Measurements from ENCODE around the gene MDFIC.

Gene MDFIC

DNA sequence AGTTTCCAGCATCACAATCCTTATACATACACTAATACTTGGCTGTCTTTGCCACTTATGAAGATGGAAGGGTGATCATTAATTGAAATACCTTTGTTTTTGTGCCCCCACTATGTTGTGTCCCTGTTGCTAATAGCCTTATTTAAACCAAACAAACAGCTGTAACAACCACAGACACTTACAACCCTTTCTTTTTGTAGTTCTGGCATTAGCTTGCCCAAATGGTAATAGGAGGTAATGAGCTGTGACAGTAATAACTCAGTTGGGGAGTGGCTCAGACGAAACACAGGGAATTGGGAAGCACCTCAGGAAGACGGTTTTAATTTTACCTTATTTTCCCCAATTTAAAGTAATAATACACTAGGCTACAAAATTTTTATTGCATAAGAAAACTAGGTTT is 83.4 kb downstream of the MDFIC start:
- DNase-seq: no peak

DNA sequence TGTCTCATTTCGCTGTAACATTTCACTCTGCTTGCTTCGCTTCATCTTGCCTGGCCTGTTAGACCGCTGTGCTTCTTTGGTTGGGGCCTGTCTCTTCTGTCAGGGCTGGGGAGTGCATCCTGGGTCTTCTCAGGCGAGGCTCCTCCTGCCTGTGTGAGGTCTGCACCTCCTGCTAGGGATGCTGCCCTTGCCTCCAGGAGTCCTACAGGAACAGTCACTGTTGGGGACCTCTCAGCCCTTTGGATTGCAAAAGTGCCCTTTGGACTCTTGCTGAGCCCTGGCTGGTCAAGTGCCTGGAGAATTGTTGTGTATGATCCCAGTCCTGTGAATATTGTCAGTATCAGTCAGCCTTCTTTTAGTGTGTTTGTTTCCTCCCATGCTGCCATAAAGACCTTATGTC is 84.1 kb downstream of the MDFIC start:
- no peak for DNase-seq

DNA sequence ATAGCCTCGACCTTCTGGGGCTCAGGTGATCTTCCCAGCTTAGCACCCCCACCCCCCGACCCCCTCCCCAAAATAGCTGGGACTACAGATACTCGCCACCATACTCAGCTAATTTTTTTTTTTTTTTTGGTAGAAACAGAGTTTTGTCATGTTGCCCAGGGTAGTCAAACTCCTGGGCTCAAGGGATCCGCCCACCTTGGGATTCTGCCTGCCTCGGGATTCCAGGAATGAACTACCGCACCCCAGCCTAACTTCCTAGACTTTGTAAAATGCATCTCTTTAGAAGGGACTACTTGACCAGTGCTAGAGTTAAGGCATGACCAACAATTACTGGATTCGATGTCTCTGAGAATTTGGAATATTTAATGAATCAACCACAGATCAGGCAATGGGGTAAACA is 85.9 kb downstream of the MDFIC start:
- DNase-seq: no peak

- DNase-seq: no peak
These were observed 86.7 kb downstream of the MDFIC start for GRCh38 chr7:115008465-115009114.

GRCh38 chr7:115009139-115009538 is 87.2 kb downstream of the MDFIC start:
- DNase-seq: peak; percentile 56

DNA sequence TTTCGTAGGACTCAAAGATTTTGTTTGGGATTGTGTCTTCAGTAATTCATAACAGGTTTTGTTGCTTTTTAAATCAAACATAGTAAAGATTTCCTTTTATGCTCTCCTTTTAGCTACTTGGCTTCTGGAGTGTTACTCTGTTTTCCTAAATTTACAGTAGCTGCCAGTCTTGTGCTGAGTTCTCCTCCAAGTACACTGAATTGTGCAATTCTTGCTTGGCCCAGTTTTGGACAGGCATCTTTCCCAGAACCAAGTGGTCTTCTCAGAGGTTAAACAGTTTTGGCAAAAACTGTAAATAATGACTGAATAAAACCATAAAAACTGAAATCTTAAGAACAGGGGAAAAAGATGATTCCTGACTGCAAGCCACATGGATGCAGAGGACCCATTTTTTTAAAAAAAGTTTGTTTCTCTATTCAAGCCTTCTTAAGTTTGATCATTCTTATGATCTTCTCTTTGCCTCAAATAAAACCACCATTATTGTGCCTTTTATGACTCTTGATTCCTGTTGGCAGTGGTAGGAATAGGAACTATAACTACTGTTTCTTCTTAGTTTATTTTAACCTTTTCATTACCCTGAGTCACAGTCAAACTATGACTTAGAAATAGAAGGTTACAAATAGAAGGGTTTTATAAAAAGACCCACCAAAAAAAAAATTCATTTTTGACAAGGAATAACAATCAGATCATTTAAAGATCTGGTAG is 88.0 kb downstream of the MDFIC start:
- DNase-seq: no peak

DNA sequence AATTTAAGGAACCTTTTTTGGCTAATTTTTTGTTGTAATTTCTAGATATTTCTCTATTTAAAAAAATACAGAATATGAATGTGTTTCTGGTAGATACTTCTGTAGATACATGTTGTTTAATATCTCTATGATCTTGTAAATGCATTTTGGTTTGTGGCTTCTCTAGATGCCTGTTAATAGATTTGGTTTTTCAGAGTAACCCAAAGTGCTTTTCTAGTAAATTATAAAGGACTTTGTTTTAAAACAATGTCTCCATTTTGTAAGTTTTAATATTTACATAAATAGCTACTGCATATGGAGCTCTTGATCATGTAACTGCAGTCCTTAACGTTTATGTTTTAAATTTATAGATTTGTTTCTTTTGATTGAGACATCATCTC is 88.5 kb downstream of the MDFIC start:
- no peak for DNase-seq

DNA sequence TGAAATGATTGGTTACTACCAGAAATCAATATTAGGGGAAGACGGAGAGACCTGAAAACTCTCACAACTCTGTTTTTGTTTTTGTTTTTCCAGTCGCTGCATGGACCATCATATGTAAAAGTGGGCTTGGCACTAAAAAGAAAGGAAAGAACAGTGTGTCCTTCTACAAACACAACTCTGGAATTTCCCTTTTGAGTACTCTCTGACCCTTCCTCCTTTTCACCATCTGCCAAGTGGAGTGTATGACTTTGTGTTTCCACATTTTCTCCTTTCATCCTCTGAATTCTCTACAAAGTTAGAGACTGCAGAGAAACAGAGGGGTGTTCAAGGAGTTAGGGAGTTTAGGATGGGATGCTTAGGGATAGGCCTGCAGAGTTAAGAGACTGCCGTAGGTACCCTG is 92.0 kb downstream of the MDFIC start:
- DNase-seq: no peak

DNA sequence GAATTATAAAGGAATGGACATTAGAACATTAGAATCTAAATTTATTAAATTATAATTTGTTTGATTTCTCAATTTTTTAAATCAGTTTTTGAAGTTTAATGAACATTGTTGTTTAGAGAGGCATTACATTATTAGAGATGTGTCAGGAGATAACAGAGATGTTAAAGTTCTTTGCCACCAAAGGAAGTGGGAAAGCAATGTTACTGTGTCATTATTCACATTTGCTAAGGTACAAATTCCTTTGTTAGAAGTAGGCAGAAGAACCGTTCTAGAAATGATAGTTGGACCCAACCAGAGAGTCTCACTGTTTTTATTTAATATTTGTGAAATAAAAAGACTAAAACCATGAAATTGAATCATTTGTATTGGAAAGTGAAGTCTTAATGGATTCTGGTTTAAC is 92.9 kb downstream of the MDFIC start:
- DNase-seq: no peak

DNA sequence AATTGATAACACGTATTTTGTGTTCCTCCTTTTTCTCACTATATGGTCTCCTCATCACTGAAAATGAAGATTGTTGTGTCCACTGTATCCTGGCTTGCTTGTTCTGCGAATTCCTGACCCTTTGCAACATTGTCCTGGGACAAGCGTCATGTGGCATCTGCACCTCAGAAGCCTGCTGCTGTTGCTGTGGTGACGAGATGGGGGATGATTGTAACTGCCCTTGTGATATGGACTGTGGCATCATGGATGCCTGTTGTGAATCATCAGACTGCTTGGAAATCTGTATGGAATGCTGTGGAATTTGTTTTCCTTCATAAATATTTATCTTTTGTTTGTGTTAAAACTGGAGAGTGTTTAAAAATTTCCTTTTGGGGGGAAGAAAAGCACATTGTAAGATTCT is 93.7 kb downstream of the MDFIC start:
- no peak for DNase-seq

DNA sequence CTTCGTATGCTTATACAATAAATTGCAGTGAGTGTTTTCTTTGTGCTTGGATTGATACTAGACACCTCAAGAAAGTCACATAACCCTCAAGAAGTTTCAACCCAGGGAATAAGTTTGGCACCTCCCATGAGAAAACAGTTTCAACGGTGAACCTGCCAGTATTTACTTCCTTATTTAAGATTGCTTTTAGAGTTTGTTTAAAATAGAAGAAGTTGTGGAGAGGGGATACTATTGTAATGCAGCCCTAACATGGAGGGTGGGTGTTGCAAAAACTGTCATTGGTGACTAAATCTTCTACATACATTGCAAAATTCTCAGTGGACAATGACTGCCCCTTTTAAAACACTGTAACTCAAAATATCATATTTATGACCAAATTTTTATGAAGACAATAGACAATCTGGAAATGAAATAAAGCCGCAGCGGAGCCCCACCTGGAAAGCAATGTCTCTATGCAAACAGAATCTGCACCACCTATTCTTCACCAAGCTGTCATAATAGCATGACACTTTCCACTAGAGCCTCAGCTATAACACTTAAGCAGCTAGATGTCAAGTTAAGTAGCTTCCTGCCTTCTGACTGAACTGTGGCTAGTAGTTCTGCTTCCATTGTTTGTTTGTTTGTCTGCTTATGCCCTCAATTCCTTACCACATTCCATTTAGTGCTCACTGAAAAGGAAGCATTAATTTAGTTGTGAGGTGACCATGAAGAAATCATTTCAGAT is 98.2 kb downstream of the MDFIC start:
- no peak for DNase-seq

GRCh38 chr7:115023219-115023618 is 101.3 kb downstream of the MDFIC start:
- DNase-seq: no peak

- DNase-seq: no peak
These were observed 102.4 kb downstream of the MDFIC start for GRCh38 chr7:115024276-115024675.

GRCh38 chr7:115032715-115033703 is 111.1 kb downstream of the MDFIC start:
- no peak for DNase-seq

- DNase-seq: no peak
These were observed 112.1 kb downstream of the MDFIC start for GRCh38 chr7:115033917-115034459.

DNA sequence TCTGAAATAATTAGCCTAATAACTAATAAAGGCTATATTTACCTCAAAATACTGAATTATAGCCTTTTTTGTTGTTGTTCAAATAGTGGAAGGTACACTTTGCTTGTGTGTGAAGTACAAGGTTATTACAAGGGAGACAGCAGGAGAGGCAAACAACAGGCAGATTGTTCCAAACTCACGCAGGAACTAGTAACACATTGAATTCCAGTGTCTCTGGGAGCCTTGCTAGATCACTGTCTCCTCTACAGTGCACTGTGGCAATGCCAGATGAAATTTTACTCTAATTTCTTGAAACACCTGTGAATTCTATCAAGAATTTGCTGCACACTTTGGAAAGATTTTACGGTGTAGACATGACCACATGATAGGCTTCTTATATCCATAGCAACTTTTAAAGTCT is 112.6 kb downstream of the MDFIC start:
- no peak for DNase-seq

GRCh38 chr7:115037128-115037802 is 115.4 kb downstream of the MDFIC start:
- no peak for DNase-seq

- DNase-seq: no peak
These were observed 116.3 kb downstream of the MDFIC start for GRCh38 chr7:115038158-115038557.

- DNase-seq: no peak
These were observed 118.2 kb downstream of the MDFIC start for GRCh38 chr7:115040057-115040456.

DNA sequence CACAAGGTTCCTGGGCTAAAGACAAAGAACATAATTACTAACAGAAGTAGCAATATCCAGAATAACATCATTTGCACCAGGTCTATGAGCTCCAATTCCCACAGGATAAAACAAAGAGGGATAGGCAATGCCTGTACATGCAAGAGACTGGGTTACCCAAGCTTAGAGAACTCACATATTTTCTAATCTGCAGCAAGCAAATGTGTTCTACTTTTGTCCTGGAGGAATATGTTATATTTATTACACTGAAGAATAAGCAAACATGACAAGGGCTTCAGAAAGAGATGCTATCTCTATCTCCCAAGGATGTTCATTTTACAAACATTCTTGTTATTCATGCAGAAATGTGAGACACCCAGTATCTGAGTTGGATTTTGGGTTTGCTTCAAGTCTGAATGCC is 118.6 kb downstream of the MDFIC start:
- DNase-seq: no peak

DNA sequence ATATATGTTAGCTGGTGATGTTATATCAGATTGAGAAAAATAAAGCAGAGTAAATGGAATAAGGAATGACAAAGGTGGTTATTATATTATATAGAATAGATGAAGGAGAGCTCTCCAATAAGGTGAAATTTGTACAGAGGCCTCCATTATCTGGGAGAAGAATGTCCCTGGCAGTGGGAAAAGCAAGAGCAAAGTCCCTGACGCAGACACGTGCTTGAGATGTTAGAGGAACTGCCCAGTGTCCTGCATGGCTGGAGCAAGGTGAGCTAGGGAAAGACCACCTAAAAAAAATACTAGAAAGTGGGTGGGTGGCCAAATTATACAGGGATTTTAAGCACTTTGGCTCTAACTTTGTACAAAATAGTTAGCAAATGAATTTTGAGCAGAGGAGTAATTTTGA is 120.7 kb downstream of the MDFIC start:
- DNase-seq: no peak

- no peak for DNase-seq
These were observed 121.7 kb downstream of the MDFIC start for GRCh38 chr7:115043605-115044004.

All from activated CD4-positive, alpha-beta T cell treated with anti-CD3 and anti-CD28 coated beads, Interleukin-2, Interleukin-6, amounts not matched to agents 100 ng/mL and 50 ng/mL, durations not matched to agents 16 hours and 8 hours (primary cell).